ENCODE data around the gene CNTNAP5.

CNTNAP5 gene

GRCh38 chr2:124437811-124438210, 412.7 kb downstream of the CNTNAP5 start:
- TF ChIP-seq CTCF (IDR thresholded peaks at IDR 0.05; ENCODE audit: low read depth, low read length, missing control alignments) = no peak
- DNase-seq (ENCODE audit: extremely low read depth, low read depth) = no peak
- H3K4me3 ChIP-seq (replicated peaks; ENCODE audit: low read depth, low read length) = no peak overlapping the region

- no peak overlapping the region for H3K4me3 ChIP-seq (replicated peaks; ENCODE audit: low read depth, low read length)
- TF ChIP-seq CTCF (IDR thresholded peaks at IDR 0.05; ENCODE audit: low read depth, low read length, missing control alignments) = no peak
- DNase-seq (ENCODE audit: extremely low read depth, low read depth) = no peak
These were observed 425.4 kb downstream of the CNTNAP5 start for GRCh38 chr2:124450481-124450880.

GRCh38 chr2:124476291-124476690, 451.2 kb downstream of the CNTNAP5 start:
- DNase-seq (ENCODE audit: extremely low read depth, low read depth) = no peak
- H3K4me3 ChIP-seq (replicated peaks; ENCODE audit: low read depth, low read length) = no peak overlapping the region
- no peak for TF ChIP-seq CTCF (IDR thresholded peaks at IDR 0.05; ENCODE audit: low read depth, low read length, missing control alignments)

GRCh38 chr2:124478761-124479160, 453.7 kb downstream of the CNTNAP5 start:
- no peak for DNase-seq (ENCODE audit: extremely low read depth, low read depth)
- no peak overlapping the region for H3K4me3 ChIP-seq (replicated peaks; ENCODE audit: low read depth, low read length)
- TF ChIP-seq CTCF (IDR thresholded peaks at IDR 0.05; ENCODE audit: low read depth, low read length, missing control alignments) = no peak

GRCh38 chr2:124480958-124481357, 455.9 kb downstream of the CNTNAP5 start:
- DNase-seq (ENCODE audit: extremely low read depth, low read depth) = no peak
- H3K4me3 ChIP-seq (replicated peaks; ENCODE audit: low read depth, low read length) = no peak overlapping the region
- TF ChIP-seq CTCF (IDR thresholded peaks at IDR 0.05; ENCODE audit: low read depth, low read length, missing control alignments) = no peak

GRCh38 chr2:124482044-124482443, 457.0 kb downstream of the CNTNAP5 start:
- DNase-seq (ENCODE audit: extremely low read depth, low read depth) = no peak
- no peak overlapping the region for H3K4me3 ChIP-seq (replicated peaks; ENCODE audit: low read depth, low read length)
- TF ChIP-seq CTCF (IDR thresholded peaks at IDR 0.05; ENCODE audit: low read depth, low read length, missing control alignments) = no peak

GRCh38 chr2:124482551-124482950, 457.5 kb downstream of the CNTNAP5 start:
- no peak for DNase-seq (ENCODE audit: extremely low read depth, low read depth)
- no peak for TF ChIP-seq CTCF (IDR thresholded peaks at IDR 0.05; ENCODE audit: low read depth, low read length, missing control alignments)
- no peak overlapping the region for H3K4me3 ChIP-seq (replicated peaks; ENCODE audit: low read depth, low read length)

Measured in HFF-Myc (cell line).